ENCODE measurements around the gene DUSP1.

DUSP1 gene

DNA sequence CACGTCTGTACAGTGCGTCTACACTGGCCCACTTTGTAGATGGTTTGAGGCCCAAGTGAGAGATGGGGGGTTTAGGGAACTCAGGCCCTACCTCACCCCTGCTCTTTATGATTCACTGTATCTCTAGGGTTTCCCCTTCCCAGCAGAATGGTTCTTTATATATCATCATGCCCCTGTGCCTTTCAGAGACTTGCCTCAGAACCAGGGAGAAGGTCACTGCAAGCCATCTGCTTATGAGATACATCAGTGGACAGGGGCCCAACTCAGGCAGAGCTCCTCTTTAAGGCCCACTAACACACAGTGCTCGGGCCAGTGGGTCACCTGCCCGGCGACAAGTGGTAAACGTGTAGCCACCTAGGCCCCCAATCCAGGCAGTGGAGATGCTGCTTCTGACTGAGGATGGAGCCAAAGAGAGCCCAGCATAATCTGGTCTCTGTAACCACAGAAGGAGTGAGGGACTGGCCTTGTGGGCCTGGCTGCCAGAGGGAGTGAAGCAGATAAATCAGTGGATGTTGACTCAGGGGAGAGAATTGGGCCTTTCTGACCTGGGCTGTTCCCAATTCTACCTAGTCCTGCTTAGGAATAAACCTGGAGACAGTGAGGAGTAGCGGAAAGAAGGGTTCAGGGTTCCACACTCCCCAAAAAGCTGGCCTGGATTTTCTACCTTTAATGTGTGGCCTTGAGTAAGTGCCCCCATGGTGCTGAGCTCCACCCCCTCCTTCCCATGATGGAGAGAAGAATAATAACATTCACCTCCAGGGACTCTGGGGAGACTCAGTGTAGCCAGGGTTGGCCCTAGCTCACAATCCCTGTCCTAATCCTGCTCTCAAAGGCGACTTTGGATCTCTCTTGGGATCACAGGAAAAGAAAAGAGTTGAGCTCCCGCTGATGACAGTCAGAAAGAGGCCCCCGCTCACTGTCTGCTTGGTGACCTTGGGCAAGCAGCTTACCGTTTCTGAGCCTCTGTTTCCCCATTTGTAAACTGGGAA is 2.8 kb upstream of the DUSP1 start:
- DNase-seq (ENCODE audit: extremely low read depth, low read depth): no peak
- peak; percentile 1 for TF ChIP-seq CTCF (IDR thresholded peaks at IDR 0.05; ENCODE audit: low read depth, low read length)

- peak; percentile 80 for TF ChIP-seq CTCF (IDR thresholded peaks at IDR 0.05; ENCODE audit: low read depth, low read length)
- DNase-seq (ENCODE audit: extremely low read depth, low read depth): peak; percentile 74
These were observed 1.3 kb upstream of the DUSP1 start for GRCh38 chr5:172772112-172772906.

DNA sequence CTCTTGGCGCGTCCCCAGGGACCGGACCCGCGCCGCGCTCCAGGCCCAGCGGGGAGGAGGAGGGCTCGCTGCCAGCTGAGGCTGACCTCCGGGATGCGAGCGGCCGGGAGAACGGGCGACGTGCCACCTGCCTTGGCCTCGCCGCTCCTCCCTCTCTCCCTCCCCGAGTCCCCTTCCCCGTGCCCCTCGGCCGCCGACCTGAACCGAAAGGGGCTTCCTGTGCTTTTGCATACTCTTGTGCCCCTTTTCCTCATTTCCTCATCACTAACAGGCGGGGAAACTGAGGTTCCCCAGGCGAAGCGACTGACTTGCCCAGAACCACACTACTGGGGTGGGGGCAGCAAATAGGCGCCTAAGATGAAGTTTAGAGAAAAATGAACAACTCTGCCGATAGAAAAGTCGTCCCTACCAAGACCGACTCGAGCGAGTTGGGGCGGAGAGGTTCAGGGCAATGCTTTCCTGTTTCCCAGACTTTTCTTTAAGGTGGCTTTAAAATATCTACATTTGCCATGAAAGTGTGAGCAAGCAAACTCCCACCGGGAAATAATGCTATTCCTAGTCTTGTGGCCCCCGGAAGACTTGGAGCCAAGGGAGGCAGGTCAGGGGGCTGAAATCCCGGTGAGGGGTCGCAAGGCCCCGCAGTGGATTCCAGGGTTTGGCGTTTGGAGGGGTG is 580 bp upstream of the DUSP1 start:
- TF ChIP-seq CTCF (IDR thresholded peaks at IDR 0.05; ENCODE audit: low read depth, low read length): no peak
- no peak for DNase-seq (ENCODE audit: extremely low read depth, low read depth)

- no peak for DNase-seq (ENCODE audit: extremely low read depth, low read depth)
- TF ChIP-seq CTCF (IDR thresholded peaks at IDR 0.05; ENCODE audit: low read depth, low read length): no peak
These were observed 671 bp downstream of the DUSP1 start for GRCh38 chr5:172770374-172770674.

DNA sequence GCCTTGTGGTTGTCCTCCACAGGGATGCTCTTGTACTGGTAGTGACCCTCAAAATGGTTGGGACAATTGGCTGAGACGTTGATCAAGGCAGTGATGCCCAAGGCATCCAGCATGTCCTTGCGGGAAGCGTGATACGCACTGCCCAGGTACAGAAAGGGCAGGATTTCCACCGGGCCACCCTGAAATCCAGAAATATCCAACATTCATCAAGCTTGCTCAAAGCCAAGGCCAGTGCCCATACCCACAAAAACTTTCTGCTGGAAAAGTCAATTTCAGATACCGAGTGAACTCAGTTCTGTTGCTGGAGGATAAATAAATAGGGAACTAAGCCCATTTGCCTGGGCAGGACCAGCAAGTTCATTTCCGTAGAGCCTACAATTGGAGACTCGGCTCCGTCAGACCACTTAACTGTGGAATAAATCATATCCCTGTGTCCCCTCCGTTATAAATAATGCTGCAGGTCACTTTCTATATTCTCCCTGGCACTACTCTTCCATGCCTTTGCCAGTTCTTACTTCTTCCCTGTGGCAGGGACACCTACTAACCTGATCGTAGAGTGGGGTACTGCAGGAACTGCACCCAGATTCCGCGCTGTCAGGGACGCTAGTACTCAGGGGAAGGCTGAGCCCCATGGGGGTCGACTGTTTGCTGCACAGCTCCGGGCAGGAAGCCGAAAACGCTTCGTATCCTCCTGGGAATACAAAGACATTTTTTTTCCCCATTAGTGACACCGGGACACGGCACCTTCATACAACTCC is 1.2 kb downstream of the DUSP1 start:
- DNase-seq (ENCODE audit: extremely low read depth, low read depth): no peak

GRCh38 chr5:172769342-172769615 is 1.7 kb downstream of the DUSP1 start:
- no peak for TF ChIP-seq CTCF (IDR thresholded peaks at IDR 0.05; ENCODE audit: low read depth, low read length)
- no peak for DNase-seq (ENCODE audit: extremely low read depth, low read depth)

More for the DNA sequence above, 1.2 kb downstream of the DUSP1 start:
- no peak for TF ChIP-seq CTCF (IDR thresholded peaks at IDR 0.05; ENCODE audit: low read depth, low read length)

Measured in AG09319 (cell line).